ENCODE measurements around the gene CLTCL1. TPM values are rescaled to one million over a fixed set of nuclear protein-coding genes. Genes with fewer than 3 reads are reported as not detected.

Gene CLTCL1
- total and polyA plus RNA-seq, 9 of the 15 experiments (the other 6 are each of a cell fraction or from before 2014, with no cell fraction given), result 1.1 to 11.7 (median 5.0) TPM

Small RNA genes lying within 50 kb of the gene (small RNA-seq; reads per million reads assigned to genes)
- not detected for gene AC000081.1
- gene RF00398, result not detected

Other genes starting within 250 kb of the CLTCL1 start
Only the 7 nearest of the 11 such genes appear.
- not detected in 2 replicates for gene TSSK2, start 160.4 kb downstream of the CLTCL1 start, total RNA-seq (2014; rRNA removed)
- not detected in 2 replicates for gene TSSK2, start 160.4 kb downstream of the CLTCL1 start, total RNA-seq (2014; rRNA removed; fragmentation: Illumina TruSeq; extraction: Trizol)
- not detected in 2 replicates for gene TSSK2, start 160.4 kb downstream of the CLTCL1 start, total RNA-seq (2015; rRNA removed; fragmentation: Illumina TruSeq; extraction: Trizol)
- not detected in 2 replicates for gene TSSK2, start 160.4 kb downstream of the CLTCL1 start, total RNA-seq (2021)
- not detected in 2 replicates for gene TSSK2, start 160.4 kb downstream of the CLTCL1 start, polyA plus RNA-seq (2011; rRNA removed)
- not detected in 2 replicates for gene TSSK2, start 160.4 kb downstream of the CLTCL1 start, polyA plus RNA-seq (2014; fragmentation: Illumina TruSeq; extraction: Trizol)
- gene TSSK2, start 160.4 kb downstream of the CLTCL1 start, polyA plus RNA-seq (2014; fragmentation: Nextera tagmentation; extraction: Ambion mirVana), result not detected
- gene TSSK2, start 160.4 kb downstream of the CLTCL1 start, polyA plus RNA-seq (2014; rRNA removed), result 0.04 TPM in 1 of 2 replicates, not detected in the other
- 42.5 and 47.4 TPM in 2 replicates for gene ESS2, start 147.1 kb downstream of the CLTCL1 start, total RNA-seq (2014; rRNA removed)
- 9.4 and 10.7 TPM in 2 replicates for gene ESS2, start 147.1 kb downstream of the CLTCL1 start, total RNA-seq (2014; rRNA removed; fragmentation: Illumina TruSeq; extraction: Trizol)
- gene ESS2, start 147.1 kb downstream of the CLTCL1 start, total RNA-seq (2015; rRNA removed; fragmentation: Illumina TruSeq; extraction: Trizol), result 28.3 and 30.9 TPM in 2 replicates
- gene ESS2, start 147.1 kb downstream of the CLTCL1 start, total RNA-seq (2021), result 51.3 and 52.8 TPM in 2 replicates
- 26.8 and 44.0 TPM in 2 replicates for gene ESS2, start 147.1 kb downstream of the CLTCL1 start, polyA plus RNA-seq (2011; rRNA removed)
- 23.6 and 41.0 TPM in 2 replicates for gene ESS2, start 147.1 kb downstream of the CLTCL1 start, polyA plus RNA-seq (2014; fragmentation: Illumina TruSeq; extraction: Trizol)
- gene ESS2, start 147.1 kb downstream of the CLTCL1 start, polyA plus RNA-seq (2014; fragmentation: Nextera tagmentation; extraction: Ambion mirVana), result 1 to 10 TPM in 1 of 2 experiments, under 1 TPM in 1; 0.70 to 1.9 TPM
- 47.1 and 58.1 TPM in 2 replicates for gene ESS2, start 147.1 kb downstream of the CLTCL1 start, polyA plus RNA-seq (2014; rRNA removed)
- gene GSC2, start 141.4 kb downstream of the CLTCL1 start, total RNA-seq (2014; rRNA removed), result not detected in 2 replicates
- not detected in 2 replicates for gene GSC2, start 141.4 kb downstream of the CLTCL1 start, total RNA-seq (2014; rRNA removed; fragmentation: Illumina TruSeq; extraction: Trizol)
- not detected in 2 replicates for gene GSC2, start 141.4 kb downstream of the CLTCL1 start, total RNA-seq (2015; rRNA removed; fragmentation: Illumina TruSeq; extraction: Trizol)
- gene GSC2, start 141.4 kb downstream of the CLTCL1 start, total RNA-seq (2021), result not detected in 2 replicates
- gene GSC2, start 141.4 kb downstream of the CLTCL1 start, polyA plus RNA-seq (2011; rRNA removed), result not detected in 2 replicates
- not detected in 2 replicates for gene GSC2, start 141.4 kb downstream of the CLTCL1 start, polyA plus RNA-seq (2014; fragmentation: Illumina TruSeq; extraction: Trizol)
- not detected for gene GSC2, start 141.4 kb downstream of the CLTCL1 start, polyA plus RNA-seq (2014; fragmentation: Nextera tagmentation; extraction: Ambion mirVana)
- not detected in 2 replicates for gene GSC2, start 141.4 kb downstream of the CLTCL1 start, polyA plus RNA-seq (2014; rRNA removed)
- 329 and 469 TPM in 2 replicates for gene SLC25A1, start 113.0 kb downstream of the CLTCL1 start, total RNA-seq (2014; rRNA removed)
- 54.3 and 89.6 TPM in 2 replicates for gene SLC25A1, start 113.0 kb downstream of the CLTCL1 start, total RNA-seq (2014; rRNA removed; fragmentation: Illumina TruSeq; extraction: Trizol)
- gene SLC25A1, start 113.0 kb downstream of the CLTCL1 start, total RNA-seq (2015; rRNA removed; fragmentation: Illumina TruSeq; extraction: Trizol), result 109 and 119 TPM in 2 replicates
- 399 and 408 TPM in 2 replicates for gene SLC25A1, start 113.0 kb downstream of the CLTCL1 start, total RNA-seq (2021)
- 110 and 216 TPM in 2 replicates for gene SLC25A1, start 113.0 kb downstream of the CLTCL1 start, polyA plus RNA-seq (2011; rRNA removed)
- gene SLC25A1, start 113.0 kb downstream of the CLTCL1 start, polyA plus RNA-seq (2014; fragmentation: Illumina TruSeq; extraction: Trizol), result 183 and 239 TPM in 2 replicates
- 10 to 100 TPM; 11.0 to 23.7 TPM for gene SLC25A1, start 113.0 kb downstream of the CLTCL1 start, polyA plus RNA-seq (2014; fragmentation: Nextera tagmentation; extraction: Ambion mirVana)
- 248 and 262 TPM in 2 replicates for gene SLC25A1, start 113.0 kb downstream of the CLTCL1 start, polyA plus RNA-seq (2014; rRNA removed)
- 58.3 and 70.6 TPM in 2 replicates for gene HIRA, start 140.0 kb upstream of the CLTCL1 start, total RNA-seq (2014; rRNA removed)
- 53.9 and 54.0 TPM in 2 replicates for gene HIRA, start 140.0 kb upstream of the CLTCL1 start, total RNA-seq (2014; rRNA removed; fragmentation: Illumina TruSeq; extraction: Trizol)
- 57.5 and 58.4 TPM in 2 replicates for gene HIRA, start 140.0 kb upstream of the CLTCL1 start, total RNA-seq (2015; rRNA removed; fragmentation: Illumina TruSeq; extraction: Trizol)
- gene HIRA, start 140.0 kb upstream of the CLTCL1 start, total RNA-seq (2021), result 115 and 132 TPM in 2 replicates
- gene HIRA, start 140.0 kb upstream of the CLTCL1 start, polyA plus RNA-seq (2011; rRNA removed), result 71.7 and 82.2 TPM in 2 replicates
- 106 and 114 TPM in 2 replicates for gene HIRA, start 140.0 kb upstream of the CLTCL1 start, polyA plus RNA-seq (2014; fragmentation: Illumina TruSeq; extraction: Trizol)
- gene HIRA, start 140.0 kb upstream of the CLTCL1 start, polyA plus RNA-seq (2014; fragmentation: Nextera tagmentation; extraction: Ambion mirVana), result 1 to 10 TPM in 1 of 2 experiments, under 1 TPM in 1; 0.96 to 1.2 TPM
- gene HIRA, start 140.0 kb upstream of the CLTCL1 start, polyA plus RNA-seq (2014; rRNA removed), result 80.0 and 80.8 TPM in 2 replicates
- 160 and 182 TPM in 2 replicates for gene MRPL40, start 140.8 kb upstream of the CLTCL1 start, total RNA-seq (2014; rRNA removed)
- 208 and 209 TPM in 2 replicates for gene MRPL40, start 140.8 kb upstream of the CLTCL1 start, total RNA-seq (2014; rRNA removed; fragmentation: Illumina TruSeq; extraction: Trizol)
- gene MRPL40, start 140.8 kb upstream of the CLTCL1 start, total RNA-seq (2015; rRNA removed; fragmentation: Illumina TruSeq; extraction: Trizol), result 181 and 198 TPM in 2 replicates
- gene MRPL40, start 140.8 kb upstream of the CLTCL1 start, total RNA-seq (2021), result 132 and 144 TPM in 2 replicates
- gene MRPL40, start 140.8 kb upstream of the CLTCL1 start, polyA plus RNA-seq (2011; rRNA removed), result 175 and 219 TPM in 2 replicates
- 197 and 237 TPM in 2 replicates for gene MRPL40, start 140.8 kb upstream of the CLTCL1 start, polyA plus RNA-seq (2014; fragmentation: Illumina TruSeq; extraction: Trizol)
- 100 to 1,000 TPM; 601 to 652 TPM for gene MRPL40, start 140.8 kb upstream of the CLTCL1 start, polyA plus RNA-seq (2014; fragmentation: Nextera tagmentation; extraction: Ambion mirVana)
- 223 TPM in 2 replicates for gene MRPL40, start 140.8 kb upstream of the CLTCL1 start, polyA plus RNA-seq (2014; rRNA removed)
- gene C22orf39, start 156.0 kb upstream of the CLTCL1 start, total RNA-seq (2014; rRNA removed), result 94.7 and 124 TPM in 2 replicates
- 57.2 and 59.5 TPM in 2 replicates for gene C22orf39, start 156.0 kb upstream of the CLTCL1 start, total RNA-seq (2014; rRNA removed; fragmentation: Illumina TruSeq; extraction: Trizol)
- gene C22orf39, start 156.0 kb upstream of the CLTCL1 start, total RNA-seq (2015; rRNA removed; fragmentation: Illumina TruSeq; extraction: Trizol), result 61.3 and 63.2 TPM in 2 replicates
- gene C22orf39, start 156.0 kb upstream of the CLTCL1 start, total RNA-seq (2021), result 66.8 and 68.0 TPM in 2 replicates
- gene C22orf39, start 156.0 kb upstream of the CLTCL1 start, polyA plus RNA-seq (2011; rRNA removed), result 139 and 244 TPM in 2 replicates
- gene C22orf39, start 156.0 kb upstream of the CLTCL1 start, polyA plus RNA-seq (2014; fragmentation: Illumina TruSeq; extraction: Trizol), result 68.6 and 73.5 TPM in 2 replicates
- 10 to 100 TPM; 20.4 to 25.9 TPM for gene C22orf39, start 156.0 kb upstream of the CLTCL1 start, polyA plus RNA-seq (2014; fragmentation: Nextera tagmentation; extraction: Ambion mirVana)
- gene C22orf39, start 156.0 kb upstream of the CLTCL1 start, polyA plus RNA-seq (2014; rRNA removed), result 112 and 121 TPM in 2 replicates